HepG2 (cell line): Measurements from ENCODE around the gene ADGRF1. TPM values are rescaled to one million over a fixed set of nuclear protein-coding genes. Genes with fewer than 3 reads are reported as not detected.

Experiments
- ARNTL ChIP-seq: sonication (generic); formaldehyde crosslinking; IDR thresholded peaks from 2 replicates; pipeline ENCODE4 v1.4.0; 2020; ENCODE audit warnings: mild to moderate bottlenecking, missing genetic modification reagents
- HOXA9 ChIP-seq: sonication (generic); formaldehyde crosslinking; IDR thresholded peaks from 2 replicates; pipeline ENCODE4 v1.8.1; 2022; ENCODE audit warnings: missing genetic modification reagents, mild to moderate bottlenecking, moderate library complexity, borderline replicate concordance
- MAFF ChIP-seq: IDR thresholded peaks from 2 replicates; pipeline ENCODE4 v1.6.1; 2011; ENCODE audit warnings: low read depth, low read length, improper control_type of control experiment
- MXD3 ChIP-seq: IDR thresholded peaks from 2 replicates; pipeline ENCODE4 v1.6.1; 2016; ENCODE audit warnings: mild to moderate bottlenecking, missing biosample characterization, missing genetic modification reagents
- POGK ChIP-seq: sonication (generic); formaldehyde crosslinking; conservative IDR thresholded peaks from 2 replicates; pipeline ENCODE4 v1.8.0; 2022; ENCODE audit warnings: mild to moderate bottlenecking, moderate library complexity, missing genetic modification reagents
- RNF2 ChIP-seq: fragments of 450-650 bp; conservative IDR thresholded peaks from 2 replicates; pipeline ENCODE4 v1.6.1; 2016; ENCODE audit warnings: low read depth
- SOX5 ChIP-seq: IDR thresholded peaks from 2 replicates; pipeline ENCODE4 v1.6.1; 2016; ENCODE audit warnings: borderline replicate concordance
- THAP8 ChIP-seq: sonication (generic); formaldehyde crosslinking; IDR thresholded peaks from 2 replicates; pipeline ENCODE4 v1.5.1; 2020; ENCODE audit warnings: missing genetic modification reagents, mild to moderate bottlenecking, borderline replicate concordance
- ZBTB7B ChIP-seq: sonication (generic); formaldehyde crosslinking; IDR thresholded peaks from 2 replicates; pipeline ENCODE4 v1.4.0; 2020; ENCODE audit warnings: missing genetic modification reagents
- ZFP41 ChIP-seq: sonication (generic); formaldehyde crosslinking; IDR thresholded peaks from 2 replicates; pipeline ENCODE4 v1.4.0; 2020; ENCODE audit warnings: mild to moderate bottlenecking, missing genetic modification reagents, borderline replicate concordance
- ZNF121 ChIP-seq: sonication (generic); formaldehyde crosslinking; IDR thresholded peaks from 2 replicates; pipeline ENCODE4 v1.5.0; 2020; ENCODE audit warnings: mild to moderate bottlenecking, missing genetic modification reagents
- ZNF18 ChIP-seq: sonication (generic); formaldehyde crosslinking; IDR thresholded peaks from 2 replicates; pipeline ENCODE4 v1.8.0; 2022; ENCODE audit warnings: mild to moderate bottlenecking, missing genetic modification reagents; ENCODE audit not compliant: insufficient replicate concordance
- ZNF205 ChIP-seq: IDR thresholded peaks from 2 replicates; pipeline ENCODE4 v1.6.1; 2018; ENCODE audit warnings: missing biosample characterization, missing genetic modification reagents
- ZNF281 ChIP-seq: sonication (generic); formaldehyde crosslinking; IDR thresholded peaks from 2 replicates; pipeline ENCODE4 v1.4.0; 2020; ENCODE audit warnings: missing genetic modification reagents, borderline replicate concordance
- ZNF335 ChIP-seq: sonication (generic); formaldehyde crosslinking; IDR thresholded peaks from 2 replicates; pipeline ENCODE4 v1.4.0; 2020; ENCODE audit warnings: missing genetic modification reagents
- ZNF574 ChIP-seq: sonication (generic); formaldehyde crosslinking; IDR thresholded peaks from 2 replicates; pipeline ENCODE4 v1.4.0; 2020; ENCODE audit warnings: missing genetic modification reagents
- ZNF788 ChIP-seq: sonication (generic); formaldehyde crosslinking; IDR thresholded peaks from 2 replicates; pipeline ENCODE4 v1.5.0; 2020; ENCODE audit warnings: mild to moderate bottlenecking, missing genetic modification reagents, borderline replicate concordance
- ZNF891 ChIP-seq: sonication (generic); formaldehyde crosslinking; IDR thresholded peaks from 2 replicates; pipeline ENCODE4 v1.5.0; 2020; ENCODE audit warnings: mild to moderate bottlenecking, missing genetic modification reagents
- polyA plus RNA-seq, 8 experiments: library from polyadenylated mRNA; depleted of rRNA in 3 of 8; stranded (reverse) in 7 of 8; unstranded in 1 of 8; fragments of >200 nt; fragmentation: Illumina TruSeq in 4 of 8; extraction: Trizol in 4 of 8; gene quantifications; 2 replicates each; pipeline versions ENCODE4 v1.2.1 to v1.2.3, GENCODE V29; 2011 to 2016; ENCODE audit warnings: low read depth in 4 of 8, missing spikeins in 1 of 8, mixed read lengths in 1 of 8; ENCODE audit not compliant: insufficient read depth in 1 of 8
- total RNA-seq, 5 experiments: library from RNA; depleted of rRNA; stranded (reverse); fragments of >200 nt; fragmentation: Illumina TruSeq; extraction: Trizol; gene quantifications; 2 replicates each; pipeline ENCODE4 v1.2.3, GENCODE V29; 2016; ENCODE audit warnings: low read depth in 1 of 5

Gene ADGRF1
- total and polyA plus RNA-seq, 2 of the 13 experiments (the other 11 are each of a cell fraction or from before 2014, with no cell fraction given) = not detected

GRCh38 chr6:47076422-47077344 lies 34.6 kb upstream of the ADGRF1 start (continued):
- TF ChIP-seq ZNF121 (CRISPR knock-in tag) = no peak
- TF ChIP-seq ZNF18 (CRISPR knock-in tag) = no peak
- TF ChIP-seq SOX5 (CRISPR knock-in tag) = peak; percentile 98
- TF ChIP-seq ARNTL = peak; percentile 93
- peak; percentile 65; the same call in 1 of the 2 replicates for TF ChIP-seq ZNF574
- no peak for TF ChIP-seq HOXA9
- no peak for TF ChIP-seq ZFP41
- peak; percentile 96 for TF ChIP-seq ZNF281 (CRISPR knock-in tag)
- peak; percentile 53 for TF ChIP-seq MAFF
- TF ChIP-seq ZBTB7B (CRISPR knock-in tag) = peak; percentile 66
- TF ChIP-seq MXD3 = no peak
- TF ChIP-seq THAP8 (CRISPR knock-in tag) = no peak
- TF ChIP-seq POGK = peak; percentile 61
- peak; percentile 79; the same call in 1 of the 2 replicates for TF ChIP-seq ZNF788 (CRISPR knock-in tag)
- no peak for TF ChIP-seq RNF2
- TF ChIP-seq ZNF335 (CRISPR knock-in tag) = 0 out of 2 replicates have a peak, but pooled peaks have one; percentile 62
- TF ChIP-seq ZNF891 (CRISPR knock-in tag) = no peak
- TF ChIP-seq ZNF205 = peak; percentile 75
